ENCODE results near the gene ELOVL1.
"Not testable (repeated sequence)": the region's sequence is repeated elsewhere in the genome, so short reads cannot be mapped to it uniquely, and the experiment has no call there.

Gene ELOVL1

GRCh38 chr1:43379476-43379875 is 11.7 kb upstream of the ELOVL1 start:
- DNase-seq: no peak

DNA sequence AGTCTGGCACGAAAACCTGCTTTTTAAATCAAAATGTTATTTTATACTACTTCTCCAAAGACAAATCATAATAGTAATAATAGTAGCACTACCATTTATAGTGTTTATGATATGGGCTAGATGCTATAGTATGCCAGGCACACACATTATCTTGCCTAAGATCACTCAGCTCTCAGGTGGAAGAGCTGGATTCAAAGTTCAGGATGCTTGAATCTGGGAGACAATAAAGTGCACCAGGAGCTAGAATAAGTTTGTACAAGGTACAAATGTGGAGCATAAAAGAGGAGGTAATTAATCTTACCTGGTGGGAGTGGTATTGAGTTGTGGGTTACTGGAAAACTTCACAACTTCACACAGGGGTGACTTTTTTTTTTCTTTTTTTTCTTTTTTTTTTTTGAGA is 10.0 kb upstream of the ELOVL1 start:
- no peak for DNase-seq

DNA sequence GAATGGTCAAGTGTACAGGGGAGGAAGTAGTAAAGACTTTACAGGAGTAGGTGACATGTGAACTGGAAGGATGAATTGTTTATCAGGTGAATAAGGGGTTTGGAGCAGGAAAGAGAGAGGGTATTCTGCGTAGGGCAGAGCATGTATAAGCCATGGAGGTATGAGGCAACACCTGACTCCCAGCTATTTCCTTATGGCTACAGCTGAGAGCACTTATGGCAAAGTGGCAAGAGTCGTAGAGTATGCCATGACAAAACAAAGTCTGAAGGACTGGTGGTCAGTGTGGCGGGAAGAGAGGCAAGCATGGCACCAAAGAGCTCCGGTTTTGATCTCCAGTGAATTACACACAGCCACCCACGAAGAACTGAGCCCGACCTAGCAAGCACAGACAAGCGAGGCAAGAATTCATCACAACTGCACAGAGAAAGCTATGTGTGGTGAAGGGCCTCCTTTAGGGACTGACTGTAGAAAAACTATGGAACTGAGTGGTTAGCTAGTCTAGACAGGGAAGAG is 9.0 kb upstream of the ELOVL1 start:
- no peak for DNase-seq

- DNase-seq: no peak
Observed at GRCh38 chr1:43373066-43373940, 5.5 kb upstream of the ELOVL1 start.

DNA sequence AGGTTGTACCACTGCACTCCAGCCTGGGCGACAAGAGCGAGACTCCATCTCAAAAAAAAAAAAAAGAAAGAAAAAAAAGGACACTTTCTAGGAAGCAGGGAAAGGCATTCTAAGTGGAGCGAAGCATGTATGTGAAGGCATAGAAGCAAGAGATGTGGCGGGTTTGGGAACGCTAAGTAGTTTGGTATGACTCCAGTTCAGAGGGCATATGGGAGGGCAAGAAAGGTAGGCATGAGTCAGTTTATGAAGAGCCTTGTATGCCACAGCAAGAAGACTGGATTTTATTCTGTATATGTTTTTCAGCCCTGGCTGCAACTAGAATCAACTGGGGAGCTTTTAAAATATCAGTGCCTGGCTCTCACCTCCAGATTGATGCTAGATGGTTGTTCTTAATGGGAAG is 4.4 kb upstream of the ELOVL1 start:
- no peak for DNase-seq

GRCh38 chr1:43370564-43370963 is 2.8 kb upstream of the ELOVL1 start:
- no peak for DNase-seq

DNA sequence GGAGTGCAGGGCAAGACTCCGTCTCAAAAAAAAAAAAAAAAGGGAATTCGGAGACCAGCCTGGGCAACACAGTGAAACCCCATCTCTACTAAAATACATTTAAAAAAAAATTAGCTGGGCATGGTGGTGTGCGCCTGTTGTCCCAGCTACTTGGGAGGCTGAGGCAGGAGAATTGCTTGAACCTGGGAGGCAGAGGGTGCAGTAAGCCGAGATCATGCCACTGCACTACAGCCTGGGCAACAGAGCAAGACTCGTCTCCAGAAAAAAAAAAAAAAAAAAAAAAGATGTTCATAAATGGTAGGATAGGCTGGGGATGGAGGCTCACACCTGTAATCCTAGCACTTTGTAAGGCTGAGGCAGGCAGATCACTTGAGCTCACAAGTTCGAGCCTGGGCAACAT is 2.0 kb upstream of the ELOVL1 start:
- not testable (repeated sequence) for DNase-seq

- no peak for DNase-seq
Observed at GRCh38 chr1:43368646-43369020, 822 bp upstream of the ELOVL1 start.

GRCh38 chr1:43367026-43367903 is 546 bp downstream of the ELOVL1 start:
- DNase-seq: no peak

DNA sequence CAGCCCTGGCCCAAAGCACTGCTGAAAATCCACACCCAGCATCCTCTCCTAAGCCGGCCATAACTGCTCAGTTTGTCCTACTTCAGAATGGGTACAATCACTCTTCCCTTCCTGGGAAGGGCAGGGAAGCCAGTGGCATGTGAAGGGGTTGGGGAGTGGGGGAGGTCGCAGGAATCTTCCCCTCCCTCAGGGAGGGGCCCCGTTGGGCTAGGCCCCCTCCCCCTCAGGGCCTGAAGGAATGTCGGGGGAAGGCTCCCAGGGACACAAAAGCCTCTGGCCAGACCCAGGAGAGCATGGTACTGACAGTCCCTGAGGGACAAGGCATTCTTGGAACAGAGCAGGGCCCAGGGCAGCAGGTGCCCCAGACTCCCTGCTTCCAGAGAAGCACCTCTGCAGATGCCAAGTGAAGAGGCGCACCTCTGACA is 1.2 kb downstream of the ELOVL1 start:
- no peak for DNase-seq

GRCh38 chr1:43366179-43366578 is 1.6 kb downstream of the ELOVL1 start:
- no peak for DNase-seq

GRCh38 chr1:43365678-43366077 is 2.1 kb downstream of the ELOVL1 start:
- no peak for DNase-seq

DNA sequence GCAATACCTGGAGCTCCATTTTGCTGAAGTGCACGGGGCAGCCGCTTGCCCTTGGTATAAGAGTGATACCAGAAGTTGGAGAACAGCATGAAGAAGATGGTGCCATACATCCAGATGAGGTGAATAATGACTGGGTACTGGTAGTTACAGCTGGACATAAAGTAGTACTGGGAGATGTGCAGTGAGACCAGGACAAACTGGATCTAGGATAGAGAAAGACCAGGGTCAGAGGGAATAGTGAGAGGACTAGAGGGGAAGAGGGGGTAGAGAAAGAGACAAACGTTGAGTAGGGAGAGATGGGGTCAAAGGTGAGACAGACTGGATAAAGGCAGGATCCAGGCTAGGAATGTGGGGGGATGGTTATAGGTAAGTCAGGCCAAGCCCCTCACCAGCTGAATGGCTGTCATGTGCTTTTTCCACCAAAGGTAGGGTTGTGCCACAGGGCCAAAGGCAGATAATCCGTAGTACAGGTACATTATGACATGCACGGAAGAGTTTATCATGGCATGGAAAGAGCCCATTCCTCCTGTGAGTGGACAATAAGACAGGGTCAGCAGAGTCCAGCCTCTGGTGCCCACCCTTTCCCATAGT is 3.8 kb downstream of the ELOVL1 start:
- DNase-seq: no peak

GRCh38 chr1:43363283-43363934 is 4.4 kb downstream of the ELOVL1 start:
- DNase-seq: no peak

DNA sequence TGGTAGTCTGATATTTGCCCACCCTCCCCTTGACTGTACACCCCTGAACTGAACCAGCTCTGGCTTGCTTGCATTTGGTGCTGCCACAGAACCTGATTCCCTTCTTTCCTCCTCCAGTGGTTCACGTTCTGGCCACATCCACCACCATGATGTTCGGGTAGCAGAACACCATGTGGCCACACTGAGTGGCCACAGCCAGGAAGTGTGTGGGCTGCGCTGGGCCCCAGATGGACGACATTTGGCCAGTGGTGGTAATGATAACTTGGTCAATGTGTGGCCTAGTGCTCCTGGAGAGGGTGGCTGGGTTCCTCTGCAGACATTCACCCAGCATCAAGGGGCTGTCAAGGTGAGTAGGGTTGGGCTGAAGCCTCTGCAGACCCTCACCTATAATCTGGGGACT is 7.2 kb downstream of the ELOVL1 start:
- no peak for DNase-seq

DNA sequence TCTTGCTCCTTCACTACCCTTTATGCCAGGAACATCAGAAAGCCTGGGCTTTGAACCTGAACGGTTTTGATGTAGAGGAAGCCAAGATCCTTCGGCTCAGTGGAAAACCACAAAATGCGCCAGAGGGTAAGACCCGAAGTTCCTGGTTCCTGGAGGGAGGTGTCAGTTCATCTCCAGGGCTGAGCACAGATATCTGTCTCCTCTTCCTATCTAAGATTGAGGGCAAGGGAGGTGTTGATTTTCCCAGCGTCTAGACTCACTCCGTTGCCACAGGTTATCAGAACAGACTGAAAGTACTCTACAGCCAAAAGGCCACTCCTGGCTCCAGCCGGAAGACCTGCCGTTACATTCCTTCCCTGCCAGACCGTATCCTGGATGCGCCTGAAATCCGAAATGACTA is 8.1 kb downstream of the ELOVL1 start:
- no peak for DNase-seq

DNA sequence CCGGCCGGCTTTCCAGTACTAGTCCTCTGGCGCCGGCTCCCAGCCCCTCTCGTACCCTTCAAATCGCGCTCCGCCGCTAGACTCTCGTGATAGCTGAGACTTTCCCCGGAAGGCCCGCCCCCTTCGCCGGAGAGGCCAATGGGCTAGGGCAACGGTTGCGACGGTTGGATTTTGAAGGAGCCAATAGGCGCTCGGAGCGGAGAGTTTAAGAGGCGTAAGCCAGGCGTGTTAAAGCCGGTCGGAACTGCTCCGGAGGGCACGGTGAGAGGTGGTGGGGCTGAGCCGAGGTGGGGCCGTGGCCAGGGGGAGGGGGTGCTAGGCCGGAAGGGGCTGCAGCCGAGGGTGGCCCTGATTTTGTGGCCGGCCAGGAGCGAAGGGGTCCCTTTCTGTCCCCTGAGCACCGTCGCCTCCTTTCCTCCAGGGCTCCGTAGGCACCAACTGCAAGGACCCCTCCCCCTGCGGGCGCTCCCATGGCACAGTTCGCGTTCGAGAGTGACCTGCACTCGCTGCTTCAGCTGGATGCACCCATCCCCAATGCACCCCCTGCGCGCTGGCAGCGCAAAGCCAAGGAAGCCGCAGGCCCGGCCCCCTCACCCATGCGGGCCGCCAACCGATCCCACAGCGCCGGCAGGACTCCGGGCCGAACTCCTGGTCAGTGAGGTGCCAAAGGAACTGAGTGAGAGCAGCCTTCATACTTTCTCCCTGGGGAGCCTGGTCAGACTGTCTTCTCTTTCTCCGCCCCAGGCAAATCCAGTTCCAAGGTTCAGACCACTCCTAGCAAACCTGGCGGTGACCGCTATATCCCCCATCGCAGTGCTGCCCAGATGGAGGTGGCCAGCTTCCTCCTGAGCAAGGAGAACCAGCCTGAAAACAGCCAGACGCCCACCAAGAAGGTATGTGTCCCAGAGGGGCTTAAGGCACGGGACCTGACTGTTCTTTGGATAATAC is 8.8 kb downstream of the ELOVL1 start, which contains the start of gene CDC20:
TSS of gene CDC20 (plus strand) at position 236 of the 948 bp plus-strand sequence. CDS start at position 471, 235 bp downstream.
- DNase-seq: peak; percentile 96

- no peak for DNase-seq
Observed at GRCh38 chr1:43358121-43358745, 9.6 kb downstream of the ELOVL1 start.

DNA sequence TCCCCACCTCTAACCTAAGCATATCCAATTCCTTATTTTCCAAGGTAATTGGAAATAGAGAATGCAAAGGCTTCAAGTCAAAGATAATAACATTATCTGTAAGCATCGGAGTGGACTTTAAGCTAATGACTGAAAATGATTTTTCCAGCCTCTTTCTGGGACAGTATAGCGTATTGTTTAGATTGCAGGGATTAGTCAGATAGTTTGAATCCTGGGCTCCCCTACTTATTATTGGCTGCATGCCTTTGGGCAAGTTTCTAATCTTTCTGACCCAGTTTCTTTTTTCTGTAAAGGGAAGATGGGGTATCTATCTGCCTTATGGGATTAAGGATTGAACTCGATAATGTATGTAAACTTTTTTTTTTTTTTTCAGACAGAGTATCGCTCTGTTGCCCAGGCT is 10.6 kb downstream of the ELOVL1 start:
- no peak for DNase-seq

GRCh38 chr1:43354936-43355335 is 12.9 kb downstream of the ELOVL1 start:
- DNase-seq: no peak

- no peak for DNase-seq
Observed at GRCh38 chr1:43354471-43354870, 13.3 kb downstream of the ELOVL1 start.

Data from T-helper 9 cell (primary cell).